ENCODE data around the gene NYNRIN. TPM values are rescaled to one million over a fixed set of nuclear protein-coding genes. Genes with fewer than 3 reads are reported as not detected.
"Not testable (repeated sequence)": the region's sequence is repeated elsewhere in the genome, so short reads cannot be mapped to it uniquely, and the experiment has no call there.

Gene NYNRIN
- total RNA-seq, 4 donors from 2014 or later, result 18.5 to 43.6 (median 29.8) TPM

DNA sequence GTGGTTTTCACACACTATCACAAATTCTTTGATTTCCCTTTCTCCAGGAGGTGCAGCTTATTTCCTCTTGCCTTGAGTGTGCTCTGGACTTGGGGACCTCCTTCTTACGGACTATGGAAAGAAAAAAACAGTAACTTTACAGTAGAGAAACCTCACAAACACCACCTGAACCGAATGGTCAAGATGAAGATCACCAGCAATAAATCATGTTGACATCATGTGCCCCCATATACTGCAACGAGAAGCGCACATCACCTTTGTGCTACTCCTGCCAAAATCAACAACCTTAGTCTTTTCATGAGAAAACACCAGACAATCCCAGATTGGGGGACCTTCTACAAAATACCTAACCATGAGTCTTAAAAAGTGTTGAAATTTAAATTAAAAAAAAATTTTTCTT lies 13.3 kb upstream of the NYNRIN start:
- DNase-seq (ENCODE audit: low spot score in 2 of 2), result no peak
- WGBS, result 85% methylated on average over 4 of the region's 4 CpGs
- Histone ChIP-seq H3K9me3 (no peaks in the 10 kb centered on the region), H3K27ac (no peak overlapping the region), H3K27me3 (no peaks in the 10 kb centered on the region), H3K4me3 (no peak overlapping the region), H3K4me1 (peaks cover 22% of the 10 kb centered on the region), H3K36me3 (no peaks in the 10 kb centered on the region)
- TF ChIP-seq EP300 (IDR thresholded peaks at IDR 0.05), result no peak
- TF ChIP-seq, protein P1, sequence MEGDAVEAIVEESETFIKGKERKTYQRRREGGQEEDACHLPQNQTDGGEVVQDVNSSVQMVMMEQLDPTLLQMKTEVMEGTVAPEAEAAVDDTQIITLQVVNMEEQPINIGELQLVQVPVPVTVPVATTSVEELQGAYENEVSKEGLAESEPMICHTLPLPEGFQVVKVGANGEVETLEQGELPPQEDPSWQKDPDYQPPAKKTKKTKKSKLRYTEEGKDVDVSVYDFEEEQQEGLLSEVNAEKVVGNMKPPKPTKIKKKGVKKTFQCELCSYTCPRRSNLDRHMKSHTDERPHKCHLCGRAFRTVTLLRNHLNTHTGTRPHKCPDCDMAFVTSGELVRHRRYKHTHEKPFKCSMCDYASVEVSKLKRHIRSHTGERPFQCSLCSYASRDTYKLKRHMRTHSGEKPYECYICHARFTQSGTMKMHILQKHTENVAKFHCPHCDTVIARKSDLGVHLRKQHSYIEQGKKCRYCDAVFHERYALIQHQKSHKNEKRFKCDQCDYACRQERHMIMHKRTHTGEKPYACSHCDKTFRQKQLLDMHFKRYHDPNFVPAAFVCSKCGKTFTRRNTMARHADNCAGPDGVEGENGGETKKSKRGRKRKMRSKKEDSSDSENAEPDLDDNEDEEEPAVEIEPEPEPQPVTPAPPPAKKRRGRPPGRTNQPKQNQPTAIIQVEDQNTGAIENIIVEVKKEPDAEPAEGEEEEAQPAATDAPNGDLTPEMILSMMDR (IDR thresholded peaks at IDR 0.05), result no peak
- no peak for TF ChIP-seq POLR2A (IDR thresholded peaks at IDR 0.05)
- no peak for TF ChIP-seq POLR2AphosphoS5 (IDR thresholded peaks at IDR 0.05)

DNA sequence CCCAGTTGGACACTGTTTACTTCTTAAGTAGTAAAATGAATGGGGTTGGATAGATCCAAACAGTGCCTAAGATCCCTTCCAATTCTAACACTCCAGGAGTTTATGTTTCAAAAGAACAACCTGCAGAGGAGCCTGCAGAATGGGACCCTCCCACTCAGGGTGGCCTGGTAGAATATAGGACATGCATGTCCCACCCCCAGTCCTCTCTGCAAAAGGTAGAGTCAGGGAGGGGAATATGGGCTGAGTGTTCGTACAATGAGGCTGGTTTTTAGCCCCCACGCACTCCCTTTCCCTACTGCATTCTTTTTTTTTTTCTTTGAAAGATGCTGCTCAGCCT lies 11.8 kb upstream of the NYNRIN start:
- Histone ChIP-seq H3K27me3 (no peaks in the 10 kb centered on the region), H3K4me1 (peaks cover 15% of the 10 kb centered on the region), H3K4me3 (no peak overlapping the region), H3K9me3 (no peaks in the 10 kb centered on the region), H3K27ac (no peak overlapping the region), H3K36me3 (no peaks in the 10 kb centered on the region)
- no peak for DNase-seq (ENCODE audit: low spot score in 2 of 2)
- WGBS, result 90% methylated on average over 2 of the region's 2 CpGs
- TF ChIP-seq POLR2A (IDR thresholded peaks at IDR 0.05) (no peak), POLR2AphosphoS5 (IDR thresholded peaks at IDR 0.05) (no peak), EP300 (IDR thresholded peaks at IDR 0.05) (no peak)
- TF ChIP-seq, protein P1 (IDR thresholded peaks at IDR 0.05), result no peak

DNA sequence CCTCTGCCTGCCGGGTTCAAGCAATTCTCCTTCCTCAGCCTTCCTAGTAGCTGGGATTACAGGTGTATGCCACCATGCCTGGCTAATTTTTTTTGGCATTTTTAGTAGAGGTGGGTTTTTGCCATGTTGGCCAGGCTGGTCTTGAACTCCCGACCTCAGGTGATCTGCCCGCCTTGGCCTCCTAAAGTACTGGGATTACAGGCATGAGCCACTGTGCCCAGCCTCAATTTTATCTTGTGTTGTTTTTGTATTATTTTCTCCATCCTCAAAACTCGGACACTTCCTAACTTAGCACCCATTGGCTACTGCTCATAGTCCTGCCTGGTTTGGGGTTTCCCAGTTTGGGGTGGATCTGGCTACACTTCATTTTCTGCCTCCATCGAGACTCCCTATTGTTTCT lies 11.2 kb upstream of the NYNRIN start:
- H3K4me1 ChIP-seq, result peaks cover 15% of the 10 kb centered on the region
- not testable (repeated sequence) for H3K36me3 ChIP-seq; DNase-seq (ENCODE audit: low spot score in 2 of 2); H3K9me3 ChIP-seq; H3K4me3 ChIP-seq; H3K27me3 ChIP-seq; H3K27ac ChIP-seq
- WGBS, result 91% methylated on average over 5 of the region's 5 CpGs

DNA sequence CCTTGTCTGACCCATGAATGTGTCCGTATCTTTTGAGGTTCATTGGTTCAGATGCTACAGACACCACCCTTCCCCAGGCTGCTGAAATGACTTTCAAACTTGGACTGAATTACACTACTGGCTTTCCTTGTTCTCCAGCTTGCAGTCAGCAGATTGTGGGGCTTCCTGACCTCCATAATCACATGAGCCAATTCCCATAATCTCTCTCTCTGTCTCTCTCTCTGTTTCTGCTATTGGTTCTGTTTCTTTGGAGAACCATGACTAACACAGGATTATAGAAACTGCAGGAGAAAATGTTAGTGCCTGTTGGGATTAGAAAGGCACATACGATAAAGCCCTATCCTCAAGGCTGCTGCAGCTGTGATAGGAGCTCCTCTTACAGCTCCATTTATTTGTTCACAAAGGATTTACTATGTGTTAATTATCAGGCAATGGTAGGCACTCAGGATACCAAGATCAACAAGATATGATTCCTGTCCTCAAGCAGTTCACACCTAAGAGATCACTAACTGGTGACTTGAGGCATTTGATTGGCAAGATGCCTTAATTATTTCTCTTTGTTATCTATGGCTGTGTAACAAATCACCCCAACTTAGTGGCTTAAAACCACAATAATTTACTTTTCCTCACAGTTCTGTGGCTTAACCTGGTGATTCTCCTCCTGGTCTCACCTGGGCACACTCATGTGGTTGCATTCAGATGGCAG lies 10.2 kb upstream of the NYNRIN start:
- Histone ChIP-seq H3K9me3 (no peaks in the 10 kb centered on the region), H3K27me3 (no peaks in the 10 kb centered on the region), H3K4me3 (no peak overlapping the region), H3K36me3 (no peaks in the 10 kb centered on the region), H3K4me1 (peaks cover 20% of the 10 kb centered on the region), H3K27ac (no peak overlapping the region)
- TF ChIP-seq, protein P1 (IDR thresholded peaks at IDR 0.05), result no peak
- TF ChIP-seq POLR2AphosphoS5 (IDR thresholded peaks at IDR 0.05) (no peak), POLR2A (IDR thresholded peaks at IDR 0.05) (no peak), EP300 (IDR thresholded peaks at IDR 0.05) (no peak)
- 63% methylated on average over 2 of the region's 2 CpGs for WGBS
- no peak for DNase-seq (ENCODE audit: low spot score in 2 of 2)

DNA sequence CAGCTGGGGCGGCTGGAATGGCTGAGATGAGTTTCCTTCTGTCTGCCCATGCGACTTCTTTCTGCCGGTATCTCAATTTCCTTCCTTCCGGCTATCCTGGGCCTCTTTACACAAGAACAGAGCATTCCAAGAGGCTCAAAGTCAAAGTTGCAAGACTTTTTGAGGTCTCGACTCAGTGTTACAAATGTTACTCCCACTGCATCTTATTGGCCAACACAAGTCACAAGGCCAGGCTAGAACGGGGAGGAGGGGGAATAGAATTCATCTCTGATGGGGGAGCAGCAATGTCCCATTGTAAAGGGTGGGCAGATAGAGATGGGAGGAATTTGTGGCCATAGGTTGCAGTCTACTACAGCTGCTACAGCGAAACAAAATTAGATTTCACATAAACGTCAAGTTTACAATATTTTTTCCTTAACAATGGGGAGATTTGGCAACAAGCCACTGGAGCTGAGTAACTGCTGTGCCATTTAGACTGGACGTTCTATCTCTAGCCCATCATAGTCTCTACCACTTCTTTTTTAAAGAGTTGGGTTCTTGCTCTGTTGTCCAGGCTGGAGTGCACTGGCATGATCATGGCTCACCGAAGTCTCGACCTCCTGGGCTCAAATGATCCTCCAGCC lies 9.5 kb upstream of the NYNRIN start:
- DNase-seq (ENCODE audit: low spot score in 2 of 2), result no peak
- Histone ChIP-seq H3K36me3 (no peaks in the 10 kb centered on the region), H3K4me1 (peaks cover 25% of the 10 kb centered on the region), H3K27ac (no peak overlapping the region), H3K4me3 (no peak overlapping the region), H3K9me3 (no peaks in the 10 kb centered on the region), H3K27me3 (no peaks in the 10 kb centered on the region)
- WGBS, result 71% methylated on average over 11 of the region's 11 CpGs
- TF ChIP-seq POLR2AphosphoS5 (IDR thresholded peaks at IDR 0.05), result no peak
- TF ChIP-seq EP300 (IDR thresholded peaks at IDR 0.05), result no peak
- TF ChIP-seq POLR2A (IDR thresholded peaks at IDR 0.05), result no peak
- TF ChIP-seq, protein P1 (IDR thresholded peaks at IDR 0.05), result no peak
